Endothelial cell of umbilical vein (primary cell): ENCODE measurements around the gene PLCD3. TPM values are rescaled to one million over a fixed set of nuclear protein-coding genes. Genes with fewer than 3 reads are reported as not detected.
A peak's percentile ranks its signal among the peaks of the same experiment; 100 is the strongest.

Experiments
- BruUV-seq: library from RNA; stranded (reverse); fragments of 400-500 nt; replicated peaks from 2 replicates; lab custom pipeline; 2021; lab: Mats Ljungman, UMichigan
- CTCF ChIA-PET: fragments of 300-600, 350-600 bp; sonication (Branson Sonifier 250); formaldehyde crosslinking; loops from one replicate; lab custom pipeline; 2021; ENCODE audit warnings: antibody characterized with exemption, inconsistent platforms; lab: Charles Lee
- POLR2A ChIA-PET: fragments of 300-600, 350-600 bp; sonication (Branson Sonifier 250); formaldehyde crosslinking; loops from one replicate; lab custom pipeline; 2021; ENCODE audit warnings: antibody characterized with exemption, inconsistent platforms; lab: Charles Lee
- DNase-seq: peaks from one replicate; pipeline ENCODE4 v3.0.0-alpha.2; 2011; ENCODE audit warnings: low read depth, low spot score
- FAIRE-seq: peaks from 2 replicates; lab custom pipeline; 2011; peaks lifted over from hg19 to GRCh38; lab: Jason Lieb, UNC
- H2AFZ ChIP-seq: 2 replicates; pipeline ENCODE4 v1.6.0; 2012; ENCODE audit warnings: low read depth, low read length, control low read depth, inconsistent platforms
- H3K27ac ChIP-seq: 2 replicates; pipeline ENCODE4 v1.5.1; 2011; ENCODE audit warnings: low read depth, mild to moderate bottlenecking, control low read depth, low read length, moderate library complexity; ENCODE audit not compliant: insufficient read depth
- H3K27me3 ChIP-seq, 2 experiments: 2 replicates each; pipeline versions ENCODE4 v1.6.0 to v1.6.1; 2011; ENCODE audit warnings: low read length in 2 of 2, mixed read lengths in 1 of 2; ENCODE audit not compliant: control insufficient read depth in 2 of 2, insufficient read depth in 2 of 2
- H3K36me3 ChIP-seq, 2 experiments: 2 replicates in 1 of 2; 3 replicates in 1 of 2; pipeline ENCODE4 v1.5.1; 2011; ENCODE audit warnings: low read length in 2 of 2, mild to moderate bottlenecking in 1 of 2, moderate library complexity in 1 of 2; ENCODE audit not compliant: control insufficient read depth in 2 of 2, insufficient read depth in 2 of 2; ENCODE audit errors: extremely low read depth in 1 of 2
- H3K4me1 ChIP-seq: 3 replicates; pipeline ENCODE4 v1.5.1; 2011; ENCODE audit warnings: mild to moderate bottlenecking, low read length; ENCODE audit not compliant: control insufficient read depth, insufficient read depth; ENCODE audit errors: extremely low read depth
- H3K4me2 ChIP-seq: 2 replicates; pipeline ENCODE4 v1.6.1; 2011; ENCODE audit warnings: low read length, control low read depth, mixed read lengths; ENCODE audit not compliant: insufficient read depth
- H3K4me3 ChIP-seq, 3 experiments: fragments of 200-600 bp in 1 of 3; sonication (generic), shearing (Covaris generic) in 1 of 3; replicated peaks in 1 of 3; 2 replicates each; pipeline ENCODE4 v1.5.1; 2011 to 2016; ENCODE audit warnings: control low read depth in 3 of 3, low read length in 3 of 3, mild to moderate bottlenecking in 2 of 3, inconsistent platforms in 1 of 3, low read depth in 1 of 3, moderate library complexity in 1 of 3; ENCODE audit not compliant: insufficient read depth in 1 of 3
- H3K79me2 ChIP-seq: 2 replicates; pipeline ENCODE4 v1.6.0; 2012; ENCODE audit warnings: low read length, inconsistent platforms; ENCODE audit not compliant: control insufficient read depth, insufficient read depth
- H3K9ac ChIP-seq: replicated peaks from 2 replicates; pipeline ENCODE3; 2011; ENCODE audit warnings: low read length, control low read depth; ENCODE audit not compliant: insufficient read depth; ENCODE audit errors: extremely low read depth
- H3K9me1 ChIP-seq: replicated peaks from 3 replicates; pipeline ENCODE4 v1.6.0; 2011; ENCODE audit warnings: mild to moderate bottlenecking, low read length; ENCODE audit not compliant: control insufficient read depth, insufficient read depth; ENCODE audit errors: extremely low read depth
- H3K9me3 ChIP-seq: replicated peaks from 2 replicates; pipeline ENCODE4 v1.5.1; 2012; ENCODE audit warnings: low read length, inconsistent platforms; ENCODE audit not compliant: control insufficient read depth, insufficient read depth
- H4K20me1 ChIP-seq: replicated peaks from 2 replicates; pipeline ENCODE3; 2011; ENCODE audit warnings: mild to moderate bottlenecking, low read length; ENCODE audit not compliant: control insufficient read depth, insufficient read depth; ENCODE audit errors: extremely low read depth
- EZH2 ChIP-seq: IDR thresholded peaks from 2 replicates; pipeline ENCODE4 v1.6.1; 2012; ENCODE audit warnings: borderline replicate concordance, low read depth, mild to moderate bottlenecking, moderate library complexity, low read length, inconsistent platforms; ENCODE audit not compliant: severe bottlenecking
- GATA2 ChIP-seq: IDR thresholded peaks from 2 replicates; pipeline ENCODE4 v1.7.0; 2011; ENCODE audit warnings: low read depth, mild to moderate bottlenecking, moderate library complexity, mixed read lengths, low read length; ENCODE audit not compliant: insufficient read length, insufficient read depth
- JUN ChIP-seq: IDR thresholded peaks from 2 replicates; pipeline ENCODE4 v1.6.1; 2011; ENCODE audit warnings: borderline replicate concordance, low read depth; ENCODE audit not compliant: insufficient read length, insufficient read depth
- MYC ChIP-seq: IDR thresholded peaks from one replicate; pipeline ENCODE4 v1.6.1; 2011; ENCODE audit warnings: mild to moderate bottlenecking, low read depth, low read length
- POLR2A ChIP-seq: IDR thresholded peaks from 2 replicates; pipeline ENCODE4 v1.6.1; 2012; ENCODE audit warnings: low read depth, mild to moderate bottlenecking, control low read depth, low read length
- dilution Hi-C: fragments of 300-500 bp; cut with MboI; formaldehyde crosslinking; loops from one replicate; pipeline ENCODE4 v1.15.0; 2019; ENCODE audit warnings: low sequenced_read_pairs; ENCODE audit not compliant: extremely low pct_ligation_motif_present
- intact Hi-C: fragments of 100-400 bp; cut with micrococcal nuclease; formaldehyde crosslinking; loops from one replicate; pipeline ENCODE4 v1.10.0; 2022
- polyA plus RNA-seq, 4 experiments: library from polyadenylated mRNA; depleted of rRNA in 3 of 4; stranded (reverse) in 3 of 4; unstranded in 1 of 4; fragments of >200 nt; gene quantifications; 2 replicates each; pipeline versions ENCODE4 v1.2.1 to v1.2.3, GENCODE V29; 2011 to 2012; ENCODE audit warnings: missing spikeins in 1 of 4
- total RNA-seq: library from RNA; stranded (reverse); gene quantifications from 2 replicates; pipeline ENCODE4 v1.2.3, GENCODE V29; 2021
- TF ChIP-seq, protein P1 (sequence below), 2 donors: IDR thresholded peaks; 1 replicate in 1 of 2; 2 replicates in 1 of 2; pipeline ENCODE4 v1.5.1; 2011; ENCODE audit warnings: low read length in 2 of 2, mild to moderate bottlenecking in 2 of 2, moderate library complexity in 2 of 2, control low read depth in 1 of 2, inconsistent platforms in 1 of 2, low read depth in 1 of 2; ENCODE audit not compliant: insufficient read depth in 1 of 2; ENCODE audit errors: extremely low read depth in 1 of 2
- TF ChIP-seq, protein P2 (sequence below): IDR thresholded peaks from 2 replicates; pipeline ENCODE4 v1.6.1; 2011; ENCODE audit not compliant: insufficient read depth, insufficient read length

The PLCD3 gene
- total and polyA plus RNA-seq, 2 donors (not counting 3 experiments of a cell fraction or from before 2014, with no cell fraction given), result 30.4 to 43.1 TPM

DNA sequence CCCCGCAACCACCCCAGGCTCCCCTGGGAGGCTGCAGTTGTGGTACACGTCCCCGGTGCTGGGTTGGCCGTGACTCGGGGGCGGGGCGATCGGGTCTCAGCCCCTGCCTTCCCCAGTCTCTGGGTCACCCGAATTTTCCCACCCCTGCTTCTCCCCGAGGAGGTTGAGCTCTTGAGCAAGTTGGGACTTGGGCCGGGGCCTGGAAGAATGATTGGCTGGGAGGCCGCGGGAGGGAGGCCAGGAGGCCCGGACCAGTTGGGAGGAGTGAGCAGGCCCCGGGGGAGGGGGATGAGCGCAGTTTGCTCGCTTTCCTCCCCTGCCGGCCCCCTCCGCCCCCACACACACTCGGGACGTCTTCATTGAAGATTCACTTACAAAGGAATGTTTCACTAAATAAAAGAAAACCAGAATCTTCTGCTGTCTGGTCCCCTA, 11.5 kb upstream of the PLCD3 start:
- Histone ChIP-seq H3K4me1 (peaks cover 9% of the 10 kb centered on the region), H4K20me1 (no peaks in the 10 kb centered on the region), H3K9me1 (no peaks in the 10 kb centered on the region), H3K27ac (no peak overlapping the region), H3K9me3 (no peaks in the 10 kb centered on the region), H3K79me2 (peaks cover 3% of the 10 kb centered on the region), H3K4me3 (peak overlapping the region in 1 of 3 experiments; percentile 23), H3K27me3 (no peaks in the 10 kb centered on the region), H3K9ac (no peak overlapping the region), H2AFZ (peak overlapping the region; percentile 27), H3K36me3 (no peaks in the 10 kb centered on the region), H3K4me2 (no peak overlapping the region)
- ChIA-PET POLR2A (no interaction called here), CTCF (interaction anchor here (2.5 to 10.4 kb wide), 2 partner anchors 7 to 54 kb away, joined by 9 to 393 read pairs; partner anchors contain the start of gene ACBD4)
- no peak for DNase-seq
- dilution Hi-C loops (no loop called here), intact Hi-C loops (loop anchor here (10.0 kb wide), 1 partner anchor 231 kb away; no protein-coding TSS in a partner anchor)
- no peak for FAIRE-seq
- no peak for TF ChIP-seq JUN
- no peak for TF ChIP-seq POLR2A
- TF ChIP-seq EZH2, result no peak
- no TSS peak for BruUV-seq

DNA sequence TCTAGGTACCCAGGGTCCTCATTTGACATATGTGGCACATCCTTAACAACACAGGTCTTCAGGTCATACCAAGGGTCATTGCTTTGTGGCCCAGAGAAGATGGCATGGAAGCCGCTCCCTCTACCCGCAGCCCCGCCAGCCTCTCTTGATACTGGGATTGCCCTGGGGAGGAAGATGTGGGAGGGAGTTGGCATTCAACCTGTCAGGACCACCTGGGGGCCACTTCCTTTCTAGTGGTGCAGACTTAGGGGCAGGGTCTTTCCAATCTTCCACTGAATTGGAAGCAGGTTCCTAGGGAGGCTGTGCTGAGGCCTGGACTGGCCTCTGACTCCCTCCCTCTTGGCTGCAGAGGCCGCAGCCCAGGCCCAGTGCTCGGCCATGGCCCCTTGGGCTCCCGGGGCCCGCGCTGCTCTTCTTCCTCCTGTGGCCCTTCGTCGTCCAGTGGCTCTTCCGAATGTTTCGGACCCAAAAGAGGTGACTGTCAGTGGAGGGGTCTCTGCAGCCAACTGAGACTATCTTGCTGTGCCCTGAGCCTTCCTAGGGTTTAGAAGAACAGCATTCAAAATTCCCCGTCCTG, 10.9 kb upstream of the PLCD3 start:
- Histone ChIP-seq H3K27me3 (no peaks in the 10 kb centered on the region), H3K4me1 (peaks cover 6% of the 10 kb centered on the region), H3K4me3 (no peak overlapping the region), H3K9me1 (no peaks in the 10 kb centered on the region), H3K27ac (no peak overlapping the region), H3K36me3 (no peaks in the 10 kb centered on the region), H3K9ac (no peak overlapping the region), H3K79me2 (no peaks in the 10 kb centered on the region), H3K9me3 (no peaks in the 10 kb centered on the region), H3K4me2 (no peak overlapping the region), H4K20me1 (no peaks in the 10 kb centered on the region), H2AFZ (no peak overlapping the region)
- DNase-seq (no peak), FAIRE-seq (no peak)
- ChIA-PET POLR2A (no interaction called here), CTCF (interaction anchor here (2.5 to 10.4 kb wide), 2 partner anchors 7 to 55 kb away, joined by 9 to 393 read pairs; partner anchors contain the start of gene ACBD4)
- TF ChIP-seq EZH2, result no peak
- no peak for TF ChIP-seq JUN
- TF ChIP-seq GATA2, result no peak
- no peak for TF ChIP-seq MYC
- TF ChIP-seq, protein P1, sequence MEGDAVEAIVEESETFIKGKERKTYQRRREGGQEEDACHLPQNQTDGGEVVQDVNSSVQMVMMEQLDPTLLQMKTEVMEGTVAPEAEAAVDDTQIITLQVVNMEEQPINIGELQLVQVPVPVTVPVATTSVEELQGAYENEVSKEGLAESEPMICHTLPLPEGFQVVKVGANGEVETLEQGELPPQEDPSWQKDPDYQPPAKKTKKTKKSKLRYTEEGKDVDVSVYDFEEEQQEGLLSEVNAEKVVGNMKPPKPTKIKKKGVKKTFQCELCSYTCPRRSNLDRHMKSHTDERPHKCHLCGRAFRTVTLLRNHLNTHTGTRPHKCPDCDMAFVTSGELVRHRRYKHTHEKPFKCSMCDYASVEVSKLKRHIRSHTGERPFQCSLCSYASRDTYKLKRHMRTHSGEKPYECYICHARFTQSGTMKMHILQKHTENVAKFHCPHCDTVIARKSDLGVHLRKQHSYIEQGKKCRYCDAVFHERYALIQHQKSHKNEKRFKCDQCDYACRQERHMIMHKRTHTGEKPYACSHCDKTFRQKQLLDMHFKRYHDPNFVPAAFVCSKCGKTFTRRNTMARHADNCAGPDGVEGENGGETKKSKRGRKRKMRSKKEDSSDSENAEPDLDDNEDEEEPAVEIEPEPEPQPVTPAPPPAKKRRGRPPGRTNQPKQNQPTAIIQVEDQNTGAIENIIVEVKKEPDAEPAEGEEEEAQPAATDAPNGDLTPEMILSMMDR (IDR thresholded peaks at IDR 0.05; ENCODE audit: extremely low read depth in 1 of 2, insufficient read depth in 1 of 2, low read depth in 1 of 2, low read length in 2 of 2), result no peak
- TF ChIP-seq, protein P2, sequence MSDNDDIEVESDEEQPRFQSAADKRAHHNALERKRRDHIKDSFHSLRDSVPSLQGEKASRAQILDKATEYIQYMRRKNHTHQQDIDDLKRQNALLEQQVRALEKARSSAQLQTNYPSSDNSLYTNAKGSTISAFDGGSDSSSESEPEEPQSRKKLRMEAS, result no peak
- no peak for TF ChIP-seq POLR2A
- intact Hi-C loops (loop anchor here (10.0 kb wide), 1 partner anchor 232 kb away; no protein-coding TSS in a partner anchor), dilution Hi-C loops (no loop called here)
- BruUV-seq, result no TSS peak
